Liver (tissue), 3 donors: Measurements from ENCODE around the gene GPD2.

Experiments
- CTCF ChIP-seq: fragments of 150-350 bp; IDR thresholded peaks from 2 replicates; pipeline ENCODE4 v1.5.1; 2017; ENCODE audit warnings: improper control_type of control experiment, low read depth, low read length; ENCODE audit not compliant: missing input control
- GABPA ChIP-seq, 2 donors: IDR thresholded peaks in 1 of 2; conservative IDR thresholded peaks in 1 of 2; 2 replicates each; pipeline ENCODE4 v1.6.1; 2016; ENCODE audit warnings: antibody characterized with exemption in 2 of 2, mild to moderate bottlenecking in 1 of 2, moderate library complexity in 1 of 2
- TAF1 ChIP-seq: conservative IDR thresholded peaks from 2 replicates; pipeline ENCODE4 v1.6.1; 2016; ENCODE audit warnings: antibody characterized with exemption, mild to moderate bottlenecking
- TF ChIP-seq, protein P1 (sequence below): IDR thresholded peaks from 2 replicates; pipeline ENCODE4 v1.6.1; 2016; ENCODE audit warnings: antibody characterized with exemption, mild to moderate bottlenecking
- donor health status: healthy.
- donor health status: healthy.

GRCh38 chr2:156421851-156422250, 14.3 kb upstream of the GPD2 start:
- TF ChIP-seq CTCF (no peak), TAF1 (no peak), GABPA (IDR thresholded peaks at IDR 0.05 in 1 of 2, conservative IDR thresholded peaks at IDR 0.05 in 1 of 2) (no peak)
- TF ChIP-seq, protein P1, sequence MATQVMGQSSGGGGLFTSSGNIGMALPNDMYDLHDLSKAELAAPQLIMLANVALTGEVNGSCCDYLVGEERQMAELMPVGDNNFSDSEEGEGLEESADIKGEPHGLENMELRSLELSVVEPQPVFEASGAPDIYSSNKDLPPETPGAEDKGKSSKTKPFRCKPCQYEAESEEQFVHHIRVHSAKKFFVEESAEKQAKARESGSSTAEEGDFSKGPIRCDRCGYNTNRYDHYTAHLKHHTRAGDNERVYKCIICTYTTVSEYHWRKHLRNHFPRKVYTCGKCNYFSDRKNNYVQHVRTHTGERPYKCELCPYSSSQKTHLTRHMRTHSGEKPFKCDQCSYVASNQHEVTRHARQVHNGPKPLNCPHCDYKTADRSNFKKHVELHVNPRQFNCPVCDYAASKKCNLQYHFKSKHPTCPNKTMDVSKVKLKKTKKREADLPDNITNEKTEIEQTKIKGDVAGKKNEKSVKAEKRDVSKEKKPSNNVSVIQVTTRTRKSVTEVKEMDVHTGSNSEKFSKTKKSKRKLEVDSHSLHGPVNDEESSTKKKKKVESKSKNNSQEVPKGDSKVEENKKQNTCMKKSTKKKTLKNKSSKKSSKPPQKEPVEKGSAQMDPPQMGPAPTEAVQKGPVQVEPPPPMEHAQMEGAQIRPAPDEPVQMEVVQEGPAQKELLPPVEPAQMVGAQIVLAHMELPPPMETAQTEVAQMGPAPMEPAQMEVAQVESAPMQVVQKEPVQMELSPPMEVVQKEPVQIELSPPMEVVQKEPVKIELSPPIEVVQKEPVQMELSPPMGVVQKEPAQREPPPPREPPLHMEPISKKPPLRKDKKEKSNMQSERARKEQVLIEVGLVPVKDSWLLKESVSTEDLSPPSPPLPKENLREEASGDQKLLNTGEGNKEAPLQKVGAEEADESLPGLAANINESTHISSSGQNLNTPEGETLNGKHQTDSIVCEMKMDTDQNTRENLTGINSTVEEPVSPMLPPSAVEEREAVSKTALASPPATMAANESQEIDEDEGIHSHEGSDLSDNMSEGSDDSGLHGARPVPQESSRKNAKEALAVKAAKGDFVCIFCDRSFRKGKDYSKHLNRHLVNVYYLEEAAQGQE, result no peak
